Esophagus squamous epithelium (tissue), 5 donors: ENCODE results near the gene CAPN11. TPM values are rescaled to one million over a fixed set of nuclear protein-coding genes. Genes with fewer than 3 reads are reported as not detected.

Experiments
- DNase-seq: peaks from one replicate; lab custom pipeline; 2025; lab: John Stamatoyannopoulos, UW
- H3K27ac ChIP-seq, 4 donors: fragments of 200-600 bp; sonication (generic); one replicate each; pipeline ENCODE4 v1.5.1; 2016 to 2019; ENCODE audit warnings: mild to moderate bottlenecking in 1 of 4
- H3K27me3 ChIP-seq, 4 donors: fragments of 200-600 bp; sonication (generic); 1 replicate in 3 of 4; 2 replicates in 1 of 4; pipeline versions ENCODE4 v1.5.1 to v1.6.0; 2017 to 2021; ENCODE audit warnings: antibody characterized with exemption in 1 of 4
- H3K36me3 ChIP-seq, 3 donors: fragments of 200-600 bp; sonication (generic); one replicate each; pipeline ENCODE4 v1.5.1; 2016 to 2019
- H3K4me1 ChIP-seq, 3 donors: fragments of 200-600 bp; sonication (generic); one replicate each; pipeline ENCODE4 v1.5.1; 2017 to 2019
- H3K4me3 ChIP-seq, 4 donors: fragments of 200-600 bp; sonication (generic); 1 replicate in 3 of 4; 2 replicates in 1 of 4; pipeline ENCODE4 v1.5.1; 2016 to 2019; ENCODE audit warnings: mild to moderate bottlenecking in 2 of 4, moderate library complexity in 1 of 4
- H3K9me3 ChIP-seq, 3 donors: fragments of 200-600 bp; sonication (generic); one replicate each; pipeline ENCODE4 v1.5.1; 2016 to 2019
- POLR2A ChIP-seq, 4 donors: fragments of 450-650 bp; IDR thresholded peaks; one replicate each; pipeline ENCODE4 v1.6.1; 2017; ENCODE audit warnings: antibody characterized with exemption in 4 of 4, mild to moderate bottlenecking in 4 of 4, moderate library complexity in 3 of 4
- WGBS, 2 donors: methylation state at CpG; one replicate each; pipeline ENCODE4 v1.1.5; 2018; 5-methylcytosine and 5-hydroxymethylcytosine counted together
- intact Hi-C: fragments of 100-400 bp; cut with DNase I; formaldehyde crosslinking; loops from one replicate; pipeline ENCODE4 v1.15.0; 2022
- total RNA-seq, 4 donors: library from RNA; depleted of rRNA; stranded (reverse); fragments of >200 nt; gene quantifications; one replicate each; pipeline ENCODE4 v1.1.0, GENCODE V29; 2016
- TF ChIP-seq, protein P1 (sequence below), 6 experiments: fragments of 450-650 bp in 4 of 6; fragments of 200-600 bp in 2 of 6; sonication (generic) in 2 of 6; IDR thresholded peaks; one replicate each; pipeline ENCODE4 v1.5.1; 2016 to 2019; ENCODE audit warnings: antibody characterized with exemption in 6 of 6, mild to moderate bottlenecking in 4 of 6, moderate library complexity in 4 of 6
- donor health status: DM: yes; HTN: yes; CAD: no.

The CAPN11 gene
- total RNA-seq, 4 donors from 2014 or later = 0.57 to 1.00 TPM; not detected in 2

DNA sequence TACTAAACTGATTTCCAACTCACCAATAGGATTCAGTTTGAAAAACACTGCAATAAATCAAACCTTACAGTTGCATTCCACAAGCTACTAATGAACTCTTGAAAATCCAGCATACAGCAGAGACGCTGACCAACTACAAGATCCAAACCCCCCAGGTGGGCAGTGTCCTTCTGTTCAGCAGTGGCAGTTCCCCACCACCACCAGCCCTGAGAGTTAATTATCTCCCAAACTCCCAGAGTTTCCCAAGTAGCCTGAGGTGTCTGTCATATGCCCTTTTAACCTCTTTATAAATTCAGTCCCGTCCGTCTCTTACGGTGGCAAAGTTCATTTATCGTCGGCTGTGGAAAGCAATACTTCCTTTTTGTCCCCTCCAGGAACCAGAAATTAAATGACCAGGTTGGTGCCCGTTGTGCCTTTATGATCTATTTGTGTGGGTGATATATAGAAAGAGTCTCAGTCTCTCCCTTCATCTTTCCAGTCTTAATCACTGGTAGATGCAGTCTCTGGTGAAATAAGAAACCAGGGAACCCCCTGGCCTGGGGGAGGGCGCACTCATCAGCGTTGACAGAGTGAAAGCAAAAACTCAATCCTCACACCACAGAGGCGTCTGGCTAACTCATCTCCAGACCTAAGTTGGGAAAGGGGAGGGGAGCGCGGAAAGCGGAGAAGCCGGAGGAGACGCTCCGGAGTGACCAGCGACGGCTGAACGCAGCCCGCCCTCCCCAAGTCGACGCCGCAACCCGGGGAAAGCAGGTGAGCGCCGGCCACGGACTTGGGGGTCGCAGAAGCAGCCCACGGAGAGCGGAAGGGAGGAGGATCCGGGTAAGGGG is 32.1 kb upstream of the CAPN11 start:
- Histone ChIP-seq H3K36me3 (no peaks in the 10 kb centered on the region), H3K27ac (peak overlapping the region; percentile 91 to 98 (median 94)), H3K9me3 (no peaks in the 10 kb centered on the region), H3K4me3 (peak overlapping the region; percentile 87 to 98 (median 96)), H3K27me3 (no peaks in the 10 kb centered on the region), H3K4me1 (peaks cover 26 to 72% (median 35%) of the 10 kb centered on the region in 3 donors)
- 1 to 2% methylated on average over 24 to 29 of the region's 31 CpGs for WGBS, 2 donors
- TF ChIP-seq, protein P1, sequence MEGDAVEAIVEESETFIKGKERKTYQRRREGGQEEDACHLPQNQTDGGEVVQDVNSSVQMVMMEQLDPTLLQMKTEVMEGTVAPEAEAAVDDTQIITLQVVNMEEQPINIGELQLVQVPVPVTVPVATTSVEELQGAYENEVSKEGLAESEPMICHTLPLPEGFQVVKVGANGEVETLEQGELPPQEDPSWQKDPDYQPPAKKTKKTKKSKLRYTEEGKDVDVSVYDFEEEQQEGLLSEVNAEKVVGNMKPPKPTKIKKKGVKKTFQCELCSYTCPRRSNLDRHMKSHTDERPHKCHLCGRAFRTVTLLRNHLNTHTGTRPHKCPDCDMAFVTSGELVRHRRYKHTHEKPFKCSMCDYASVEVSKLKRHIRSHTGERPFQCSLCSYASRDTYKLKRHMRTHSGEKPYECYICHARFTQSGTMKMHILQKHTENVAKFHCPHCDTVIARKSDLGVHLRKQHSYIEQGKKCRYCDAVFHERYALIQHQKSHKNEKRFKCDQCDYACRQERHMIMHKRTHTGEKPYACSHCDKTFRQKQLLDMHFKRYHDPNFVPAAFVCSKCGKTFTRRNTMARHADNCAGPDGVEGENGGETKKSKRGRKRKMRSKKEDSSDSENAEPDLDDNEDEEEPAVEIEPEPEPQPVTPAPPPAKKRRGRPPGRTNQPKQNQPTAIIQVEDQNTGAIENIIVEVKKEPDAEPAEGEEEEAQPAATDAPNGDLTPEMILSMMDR (IDR thresholded peaks at IDR 0.05) = no peak
- TF ChIP-seq POLR2A (IDR thresholded peaks at IDR 0.05) = no peak
- intact Hi-C loops = no loop called here
- no peak for DNase-seq

DNA sequence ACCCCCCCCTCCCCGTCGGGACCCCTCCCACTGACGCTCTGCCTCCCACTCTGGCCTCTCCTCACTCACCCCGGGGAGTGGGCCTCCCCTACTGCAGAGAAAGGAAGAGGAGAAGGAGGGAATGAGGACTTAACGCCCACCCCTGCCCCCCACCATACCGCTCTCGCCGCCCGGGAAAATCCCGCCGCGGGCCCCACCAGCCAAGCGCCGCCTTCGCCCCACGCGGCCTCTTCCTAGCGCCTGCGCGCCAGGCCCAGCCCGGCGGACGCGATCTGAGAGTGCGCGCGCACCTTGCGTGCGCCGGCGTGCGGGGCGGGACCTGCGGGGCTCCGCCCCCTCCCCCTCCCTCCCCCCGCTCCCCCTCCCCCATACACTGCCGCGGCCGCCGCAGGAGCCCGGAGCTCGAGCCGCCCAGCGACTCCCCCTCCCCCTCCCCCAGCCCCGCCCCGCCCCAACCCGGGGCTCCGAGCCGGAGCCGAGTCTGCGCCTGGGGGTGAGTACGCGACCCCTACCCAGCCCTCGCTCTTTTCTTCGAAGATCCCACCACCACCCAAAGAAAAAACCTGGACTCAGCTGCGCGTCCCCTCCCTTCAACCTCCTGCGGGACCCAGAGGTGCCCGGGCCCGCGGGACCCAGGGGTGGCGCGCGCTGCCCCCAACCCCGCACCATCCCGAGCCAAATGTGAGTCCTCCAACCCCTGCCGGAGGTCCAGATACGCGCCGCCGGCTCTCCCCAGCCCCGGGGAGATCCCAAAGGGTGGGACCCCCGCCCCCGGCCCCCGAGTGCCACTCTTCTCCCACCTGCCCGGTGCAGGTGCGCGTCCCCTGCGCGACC is 31.2 kb upstream of the CAPN11 start, which contains the start of the genes MRPL14 and TMEM63B:
TSS of gene MRPL14 (minus strand) at position 267 of the 834 bp plus-strand sequence. CDS start 10,841 bp downstream, outside the sequence.
TSS of gene TMEM63B (plus strand) at position 369 of the 834 bp plus-strand sequence. CDS start 7,031 bp downstream, outside the sequence.
- H3K4me1 ChIP-seq = peaks cover 17 to 72% (median 37%) of the 10 kb centered on the region in 3 donors

DNA sequence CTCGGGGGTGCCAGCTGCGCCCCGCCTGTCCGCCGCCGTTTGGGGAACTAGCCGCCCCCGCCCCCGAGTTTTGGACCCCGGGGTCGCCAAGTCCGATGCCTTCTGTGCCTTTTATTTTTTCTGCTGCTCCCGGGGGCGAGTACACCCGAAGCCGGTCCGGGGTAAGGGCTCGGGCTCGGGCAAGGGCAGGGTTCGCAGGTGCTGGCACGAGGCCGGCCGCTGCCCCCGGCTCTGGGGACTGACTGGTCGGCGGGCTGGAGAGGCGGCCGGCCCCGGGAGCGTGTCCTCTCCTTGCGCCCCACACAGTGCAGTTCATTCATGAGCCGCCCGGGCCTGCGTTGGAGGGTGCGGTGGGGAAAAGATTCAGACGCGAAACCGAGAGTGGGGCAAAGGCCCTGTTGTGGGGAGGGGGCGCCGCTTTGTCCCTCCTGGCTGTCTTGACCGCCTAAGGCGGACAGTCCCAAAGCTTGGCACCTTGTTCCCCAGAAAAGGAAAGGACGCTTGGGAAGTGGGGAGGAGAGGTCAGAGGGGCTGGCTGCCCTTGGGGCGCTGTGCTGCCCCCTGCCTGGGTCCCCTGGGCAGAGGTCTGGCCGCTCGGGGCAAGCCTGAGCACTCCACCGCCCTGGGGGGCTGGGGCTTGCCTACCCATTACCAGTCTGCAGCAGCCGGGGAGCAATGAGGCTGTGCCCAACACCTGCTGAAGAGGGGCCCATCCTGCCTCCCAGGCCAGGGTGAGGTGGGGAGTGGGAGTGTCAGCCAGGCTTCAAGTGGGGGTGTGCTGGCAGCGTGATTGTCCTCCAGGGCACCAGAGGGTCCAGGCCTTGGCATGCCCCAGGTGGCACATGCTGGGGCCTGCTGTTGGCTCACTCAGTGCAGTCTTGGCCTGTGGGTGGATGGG is 30.4 kb upstream of the CAPN11 start:
- 12% methylated on average over 10 of the region's 49 CpGs; no CpG with 5 or more reads in 1 of the 2 donors for WGBS, 2 donors
- no peak for DNase-seq
- H3K27ac ChIP-seq = peak overlapping the region; percentile 91 to 98 (median 94)
- H3K4me1 ChIP-seq = peaks cover 11 to 72% (median 42%) of the 10 kb centered on the region in 3 donors
- no peaks in the 10 kb centered on the region for H3K9me3 ChIP-seq
- no peaks in the 10 kb centered on the region for H3K36me3 ChIP-seq
- H3K27me3 ChIP-seq = no peaks in the 10 kb centered on the region
- peak overlapping the region; percentile 87 to 98 (median 96) for H3K4me3 ChIP-seq
- TF ChIP-seq, protein P1 (IDR thresholded peaks at IDR 0.05) = peak in 3 of 6 experiments; percentile 13 to 42 (median 30)
- TF ChIP-seq POLR2A (IDR thresholded peaks at IDR 0.05) = no peak
- intact Hi-C loops = no loop called here

More for the DNA sequence above, 31.2 kb upstream of the CAPN11 start, which contains the start of the genes MRPL14 and TMEM63B:
- WGBS, 2 donors = 1 to 7% methylated on average over 12 to 13 of the region's 80 CpGs
- intact Hi-C loops = no loop called here
- Histone ChIP-seq H3K27me3 (no peaks in the 10 kb centered on the region), H3K27ac (peak within 1 kb of the TSS; percentile 91 to 98 (median 94)), H3K9me3 (no peaks in the 10 kb centered on the region), H3K4me3 (peak within 1 kb of the TSS; percentile 87 to 98 (median 96)), H3K36me3 (no peaks in the 10 kb centered on the region)
- peak in 3 of 4 donors; percentile 42 to 79 (median 55) for TF ChIP-seq POLR2A (IDR thresholded peaks at IDR 0.05)
- TF ChIP-seq, protein P1 (IDR thresholded peaks at IDR 0.05) = no peak
- peak; percentile 43 for DNase-seq

DNA sequence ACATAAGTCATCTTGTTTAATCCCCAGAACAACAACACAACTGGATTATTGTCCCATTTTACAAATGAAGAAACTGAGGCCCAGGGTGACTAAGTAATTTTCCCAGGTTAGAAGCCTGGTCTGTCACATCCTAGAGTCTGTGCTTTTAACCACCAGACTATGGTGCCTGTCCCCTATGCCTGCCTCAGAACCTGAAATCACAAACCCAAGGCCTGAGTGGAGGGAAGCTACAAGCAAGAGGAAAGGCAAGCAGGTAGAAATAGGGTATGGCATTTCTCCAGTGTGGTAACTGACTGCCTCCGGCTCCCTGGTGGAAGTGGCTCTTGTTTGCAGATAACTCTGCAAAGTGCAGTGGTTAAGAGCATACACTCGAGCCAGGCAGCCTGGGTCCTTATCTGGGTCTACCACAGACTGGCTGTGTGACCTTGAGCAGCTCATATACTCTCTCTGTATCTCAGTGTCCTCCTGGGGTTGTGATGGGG is 28.7 kb upstream of the CAPN11 start:
- H3K4me1 ChIP-seq = peaks cover 11 to 69% (median 38%) of the 10 kb centered on the region in 3 donors
- TF ChIP-seq POLR2A (IDR thresholded peaks at IDR 0.05) = no peak
- TF ChIP-seq, protein P1 (IDR thresholded peaks at IDR 0.05) = no peak
- no peak overlapping the region for H3K27ac ChIP-seq
- no peaks in the 10 kb centered on the region for H3K27me3 ChIP-seq
- H3K9me3 ChIP-seq = no peaks in the 10 kb centered on the region
- H3K36me3 ChIP-seq = peaks cover 0 to 10% (median 4%) of the 10 kb centered on the region in 3 donors
- intact Hi-C loops = no loop called here
- no peak overlapping the region for H3K4me3 ChIP-seq
- 74 to 75% methylated on average over 2 of the region's 2 CpGs for WGBS, 2 donors
- no peak for DNase-seq
